Stimulated activated CD8-positive, alpha-beta memory T cell treated with anti-CD3 and anti-CD28 coated beads, Interleukin-12 subunit alpha, Interleukin-12 subunit beta, amount 100 ng/mL, for 4 hours (primary cell): ENCODE measurements around the gene RUBCNL.
"Not testable (repeated sequence)": the region's sequence is repeated elsewhere in the genome, so short reads cannot be mapped to it uniquely, and the experiment has no call there.

Source experiments
- DNase-seq: peaks from one replicate; pipeline ENCODE4 v3.0.0-alpha.2; 2020; ENCODE audit warnings: low read depth

Gene RUBCNL, protein sequence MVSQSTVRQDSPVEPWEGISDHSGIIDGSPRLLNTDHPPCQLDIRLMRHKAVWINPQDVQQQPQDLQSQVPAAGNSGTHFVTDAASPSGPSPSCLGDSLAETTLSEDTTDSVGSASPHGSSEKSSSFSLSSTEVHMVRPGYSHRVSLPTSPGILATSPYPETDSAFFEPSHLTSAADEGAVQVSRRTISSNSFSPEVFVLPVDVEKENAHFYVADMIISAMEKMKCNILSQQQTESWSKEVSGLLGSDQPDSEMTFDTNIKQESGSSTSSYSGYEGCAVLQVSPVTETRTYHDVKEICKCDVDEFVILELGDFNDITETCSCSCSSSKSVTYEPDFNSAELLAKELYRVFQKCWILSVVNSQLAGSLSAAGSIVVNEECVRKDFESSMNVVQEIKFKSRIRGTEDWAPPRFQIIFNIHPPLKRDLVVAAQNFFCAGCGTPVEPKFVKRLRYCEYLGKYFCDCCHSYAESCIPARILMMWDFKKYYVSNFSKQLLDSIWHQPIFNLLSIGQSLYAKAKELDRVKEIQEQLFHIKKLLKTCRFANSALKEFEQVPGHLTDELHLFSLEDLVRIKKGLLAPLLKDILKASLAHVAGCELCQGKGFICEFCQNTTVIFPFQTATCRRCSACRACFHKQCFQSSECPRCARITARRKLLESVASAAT

DNA sequence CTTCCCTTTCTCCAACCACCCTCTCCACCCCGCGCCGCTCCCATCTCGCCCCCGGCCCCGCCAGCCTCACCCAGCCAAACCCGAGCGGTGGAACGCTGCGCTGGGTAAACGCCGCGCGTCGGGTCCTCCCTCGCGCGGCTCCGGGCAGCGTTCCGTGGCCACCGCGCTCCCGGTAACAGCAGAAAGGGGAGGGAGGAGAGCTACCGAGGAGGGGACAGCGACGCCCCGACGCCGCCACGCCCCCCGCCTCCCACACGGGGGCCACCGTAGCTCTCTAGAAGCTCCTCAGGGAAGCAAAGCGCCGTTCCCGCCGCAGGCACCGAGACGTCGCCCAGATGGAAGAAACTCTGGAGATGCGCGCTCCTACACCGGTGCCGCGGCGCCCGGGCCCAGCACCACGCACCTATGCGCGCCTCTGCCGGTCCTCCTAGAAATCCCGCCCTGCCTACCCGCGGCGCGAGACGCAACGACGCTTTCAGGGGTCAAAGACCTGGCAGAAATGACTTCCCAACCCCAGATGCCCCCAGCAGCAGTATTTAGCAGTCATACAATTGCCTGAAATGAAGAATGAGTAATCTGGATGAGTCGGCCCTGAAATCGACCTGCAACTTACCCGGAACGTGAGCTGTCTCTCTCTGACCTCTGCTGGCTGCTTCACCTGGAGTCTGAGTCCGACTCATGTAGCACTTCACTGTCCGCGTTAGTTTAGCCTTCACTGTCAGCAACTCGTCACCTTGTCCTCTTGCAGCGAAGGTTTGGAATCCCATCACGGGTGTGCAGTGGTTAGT, at the start of gene RUBCNL:
Gene RUBCNL, minus strand, starts transcription at position 189 of the 788 bp plus-strand sequence. CDS start 14,777 bp downstream, outside the sequence.
- DNase-seq, result no peak

DNA sequence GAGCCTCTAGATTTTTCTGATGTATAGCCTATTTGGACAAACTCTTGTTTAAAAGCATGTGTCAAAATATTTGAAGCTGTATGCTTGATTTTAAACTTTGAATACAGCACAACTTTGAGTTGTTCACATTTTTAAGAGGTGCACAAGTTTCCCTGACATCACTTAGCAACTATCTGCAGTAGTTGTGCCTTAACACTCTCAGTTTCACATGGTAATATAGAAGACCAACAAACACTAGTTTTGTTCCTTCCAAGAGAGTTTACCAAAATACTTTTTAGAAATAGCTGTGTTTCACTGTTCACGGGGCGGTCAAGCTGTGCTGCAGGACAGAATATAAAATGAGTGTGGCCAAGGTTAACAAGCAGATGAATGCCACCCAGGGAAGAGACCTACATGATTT, 42.5 kb upstream of the RUBCNL start:
- not testable (repeated sequence) for DNase-seq

DNA sequence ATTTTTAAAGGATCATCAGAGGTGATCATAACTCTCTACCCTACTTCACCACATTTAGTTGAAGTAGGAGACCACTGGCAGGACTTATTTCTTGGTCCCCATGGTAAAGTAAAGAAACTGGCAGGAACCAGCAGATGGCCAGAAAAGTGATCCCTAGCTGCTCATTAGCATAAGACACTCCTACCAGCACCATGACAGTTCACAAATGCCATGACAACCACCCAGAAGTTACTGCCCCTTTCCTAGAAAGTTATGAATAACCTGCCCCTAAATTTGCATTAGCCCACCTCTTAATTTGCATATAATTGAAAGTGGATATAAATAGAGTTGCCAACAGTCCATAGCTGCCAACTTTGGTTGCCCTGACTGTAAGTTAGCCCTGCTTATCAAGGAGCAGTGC, 18.4 kb upstream of the RUBCNL start:
- no peak for DNase-seq

DNA sequence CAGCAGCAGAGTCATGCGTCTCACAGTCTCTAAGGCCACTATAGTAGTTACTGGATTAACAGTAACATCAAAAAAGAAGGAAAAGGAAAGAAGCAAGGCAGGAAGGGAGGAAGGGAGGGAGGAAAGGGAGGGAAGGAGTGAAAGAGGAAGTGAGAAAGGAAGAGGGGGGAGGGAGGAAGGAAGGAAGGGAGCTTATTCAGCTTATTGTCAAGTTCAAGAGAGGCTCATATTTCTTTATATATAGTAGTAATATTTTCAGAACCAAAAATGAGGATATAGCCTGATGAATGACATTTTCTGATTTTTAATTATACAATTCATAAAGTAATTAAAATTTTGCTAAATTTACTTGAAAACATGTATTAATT, 17.7 kb upstream of the RUBCNL start:
- DNase-seq, result no peak

DNA sequence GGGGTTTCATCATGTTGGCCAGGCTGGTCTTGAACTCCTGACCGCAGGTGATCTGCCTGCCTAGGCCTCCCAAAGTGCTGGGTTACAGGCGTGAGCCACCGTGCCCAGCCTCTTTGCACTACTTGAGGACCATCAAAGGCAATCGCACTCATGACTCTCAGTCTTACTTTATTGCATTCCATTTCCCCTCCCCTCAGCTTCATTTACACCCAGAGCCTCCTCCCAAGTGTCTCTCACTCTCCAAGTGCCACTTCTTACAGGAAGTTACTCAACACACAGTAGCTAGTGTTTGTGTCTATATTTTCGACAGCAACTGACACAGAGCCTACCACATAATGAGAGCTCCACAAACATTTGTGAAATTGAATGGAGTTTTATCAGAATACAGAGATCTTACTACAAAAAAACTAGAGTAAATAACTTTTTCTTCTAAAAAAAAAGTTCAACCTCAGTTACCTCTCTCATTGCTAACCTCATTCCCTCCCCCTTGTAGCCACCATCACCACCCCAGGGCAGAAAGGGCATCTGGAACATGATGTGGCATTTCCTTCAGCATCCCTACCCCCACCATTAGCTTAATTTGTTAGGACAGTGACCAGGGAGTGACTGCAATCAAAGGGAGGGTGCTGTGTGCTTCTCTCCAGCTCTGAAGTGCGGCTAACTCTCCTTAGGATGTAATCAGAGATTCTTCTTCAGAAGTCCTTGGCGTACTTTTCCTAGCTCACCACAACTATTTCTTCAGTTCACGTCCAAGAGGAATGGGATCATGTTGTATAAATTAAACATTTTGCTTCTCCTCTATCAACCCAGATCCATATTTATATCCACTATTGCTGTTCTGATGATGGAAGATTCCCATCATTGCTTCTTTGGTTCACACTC, 17.0 kb upstream of the RUBCNL start:
- DNase-seq, result no peak

DNA sequence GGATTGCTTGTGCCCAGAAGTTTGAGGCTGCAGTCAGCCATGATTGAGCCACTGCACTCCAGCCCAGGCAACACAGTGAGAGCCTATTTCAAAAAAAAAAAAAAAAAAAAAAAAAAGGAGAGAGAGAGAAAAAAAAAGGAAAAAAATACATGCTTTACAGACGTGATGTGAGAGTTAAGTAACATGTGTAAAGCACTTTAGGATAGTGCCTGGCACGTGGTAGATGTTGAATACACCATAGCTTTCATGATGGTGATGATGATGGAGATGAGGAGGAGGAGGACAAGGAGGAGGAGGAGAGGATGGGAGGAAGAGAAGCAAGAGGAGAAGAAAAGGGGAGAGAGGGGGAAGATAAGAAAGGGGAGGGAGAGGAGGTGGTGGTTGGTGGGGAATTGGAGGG, 15.1 kb upstream of the RUBCNL start:
- no peak for DNase-seq

DNA sequence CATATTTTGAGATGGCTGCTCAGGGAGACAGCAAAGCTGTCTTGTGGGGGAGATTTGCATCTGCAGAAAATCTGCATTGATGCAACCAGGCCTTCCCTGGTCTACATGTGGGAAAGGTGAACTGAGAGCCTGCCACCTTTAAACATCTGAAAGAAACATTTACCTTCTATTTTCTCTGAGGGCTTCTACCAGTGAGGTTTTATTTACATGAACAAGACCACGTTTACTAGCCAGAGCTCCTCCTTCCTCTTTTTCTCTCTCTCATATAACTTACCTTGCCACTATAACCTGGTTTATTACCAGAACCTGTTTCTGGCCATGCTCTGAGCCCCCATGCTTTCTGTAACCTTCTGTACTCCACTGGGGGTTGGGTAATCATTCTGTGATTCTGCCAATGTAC, 14.4 kb upstream of the RUBCNL start:
- DNase-seq, result no peak

DNA sequence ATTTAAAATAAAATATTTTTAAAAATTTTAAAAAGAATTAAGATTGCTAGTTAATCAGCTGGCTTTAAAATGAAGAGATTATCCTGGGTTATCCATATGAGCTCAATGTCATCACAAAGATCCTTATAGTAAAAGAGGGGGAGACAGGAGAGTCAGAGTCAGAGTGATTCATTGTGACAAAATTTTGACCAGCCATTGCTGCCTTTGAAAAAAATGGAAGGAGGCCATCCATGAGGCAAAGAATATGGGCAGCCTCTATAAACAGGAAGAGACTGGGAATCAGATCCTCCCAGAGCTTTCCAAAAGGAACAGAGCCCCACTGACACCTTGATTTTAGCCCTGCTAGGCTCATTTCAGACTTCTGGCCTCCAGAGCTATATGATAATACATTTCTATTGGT, 9.3 kb upstream of the RUBCNL start:
- no peak for DNase-seq

DNA sequence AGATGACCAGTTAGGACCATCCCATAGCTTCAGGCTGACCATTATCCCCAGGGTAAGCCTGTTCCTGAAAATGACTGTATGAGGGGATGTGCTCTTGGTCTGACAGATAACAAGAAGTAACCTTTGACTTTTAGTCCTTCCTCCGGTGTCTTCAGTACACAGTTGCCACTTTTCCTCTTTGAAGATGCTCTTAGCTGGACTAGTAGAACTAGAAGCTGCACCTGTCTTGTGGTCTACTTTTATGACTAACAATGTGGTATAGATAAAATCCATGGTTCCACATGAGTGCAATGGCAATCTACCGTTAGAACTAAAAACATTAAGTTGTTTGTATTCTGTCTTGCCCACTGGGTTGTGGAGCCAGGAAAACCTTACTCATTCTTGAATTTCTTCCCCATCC, 5.9 kb upstream of the RUBCNL start:
- no peak for DNase-seq

DNA sequence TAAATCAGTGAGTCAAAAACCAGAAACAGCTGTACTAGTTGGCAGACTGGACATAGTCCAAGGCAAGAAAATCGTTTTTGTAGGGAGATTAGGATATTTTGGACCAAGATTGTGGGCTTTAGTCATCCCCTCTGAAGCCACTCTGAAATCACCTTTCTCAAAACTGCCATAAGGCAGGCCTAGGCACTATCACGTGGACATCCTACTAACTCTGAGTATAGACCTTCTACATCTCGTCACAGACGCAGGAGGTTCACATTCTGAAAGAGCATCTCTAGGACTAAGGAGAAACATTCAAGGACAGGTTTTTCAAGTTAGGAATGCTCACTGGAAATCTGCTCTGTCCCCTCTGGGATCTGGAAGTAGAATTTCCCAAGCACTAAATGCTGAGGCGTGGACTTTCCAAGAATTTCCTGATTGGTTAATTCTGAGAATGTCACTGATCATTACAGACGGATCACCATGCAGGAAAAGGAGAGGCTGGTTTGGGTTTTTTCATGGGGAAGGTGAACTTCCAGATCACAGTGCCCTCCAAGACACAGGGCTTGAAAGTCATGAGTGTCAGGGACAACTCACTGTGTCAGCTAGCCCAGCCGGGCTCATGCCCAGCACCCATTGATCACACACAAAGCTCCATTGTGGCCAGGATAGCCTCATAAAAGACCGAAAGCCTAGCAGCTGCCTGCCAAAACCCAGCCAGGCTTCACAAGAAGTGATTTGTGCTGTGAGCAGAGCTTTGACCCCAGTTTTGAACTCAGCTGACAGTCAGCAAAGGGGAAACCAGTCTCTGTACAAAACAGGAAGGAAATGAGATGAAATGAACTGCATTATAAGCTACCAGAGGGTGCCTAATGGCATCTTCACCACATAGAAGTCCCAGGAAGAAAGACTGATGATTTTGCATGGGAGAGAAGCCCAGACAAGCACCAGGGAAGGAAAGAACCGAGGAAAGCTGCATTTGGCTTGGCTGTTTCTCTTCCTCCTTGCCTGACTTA, 2.7 kb upstream of the RUBCNL start:
- no peak for DNase-seq

DNA sequence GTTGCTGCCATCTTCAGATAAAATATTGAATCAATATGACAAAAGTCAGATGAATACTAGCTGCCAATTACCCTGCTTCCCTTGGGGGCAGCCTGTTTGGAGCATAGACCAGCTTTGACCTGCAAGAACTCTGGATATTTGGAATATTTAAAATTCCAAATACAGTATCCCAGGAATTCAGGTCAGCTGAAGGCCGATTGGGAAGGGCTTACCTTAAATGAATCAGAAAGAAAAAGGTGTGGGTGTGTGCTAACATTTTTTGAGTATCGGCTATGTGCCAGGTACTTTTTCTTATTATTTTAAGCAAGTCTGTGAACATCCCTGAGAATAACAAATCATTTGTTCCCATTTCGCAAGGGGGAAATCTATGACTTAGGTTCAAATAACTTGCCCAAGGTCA, 1.8 kb upstream of the RUBCNL start:
- DNase-seq, result no peak

DNA sequence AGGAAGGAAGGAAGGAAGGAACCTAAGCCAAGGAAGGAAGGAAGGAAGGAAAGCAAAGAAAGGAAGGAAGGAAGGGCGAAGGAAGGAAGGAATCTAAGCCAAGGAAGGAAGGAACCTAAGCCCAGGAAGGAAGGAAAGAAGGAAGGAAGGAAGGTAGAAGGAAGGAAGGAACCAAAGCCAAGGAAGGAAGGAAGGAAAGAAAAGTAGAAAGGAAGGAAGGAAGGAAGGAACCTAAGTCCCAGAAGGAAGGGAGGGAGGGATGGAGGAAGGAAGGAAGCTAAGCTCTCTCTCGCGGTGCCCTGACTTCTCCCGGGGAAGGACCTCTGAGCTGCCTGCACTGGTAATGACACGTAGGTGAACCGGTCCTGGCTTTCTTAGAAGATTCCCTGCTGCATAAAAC, 1.3 kb upstream of the RUBCNL start:
- DNase-seq, result no peak

DNA sequence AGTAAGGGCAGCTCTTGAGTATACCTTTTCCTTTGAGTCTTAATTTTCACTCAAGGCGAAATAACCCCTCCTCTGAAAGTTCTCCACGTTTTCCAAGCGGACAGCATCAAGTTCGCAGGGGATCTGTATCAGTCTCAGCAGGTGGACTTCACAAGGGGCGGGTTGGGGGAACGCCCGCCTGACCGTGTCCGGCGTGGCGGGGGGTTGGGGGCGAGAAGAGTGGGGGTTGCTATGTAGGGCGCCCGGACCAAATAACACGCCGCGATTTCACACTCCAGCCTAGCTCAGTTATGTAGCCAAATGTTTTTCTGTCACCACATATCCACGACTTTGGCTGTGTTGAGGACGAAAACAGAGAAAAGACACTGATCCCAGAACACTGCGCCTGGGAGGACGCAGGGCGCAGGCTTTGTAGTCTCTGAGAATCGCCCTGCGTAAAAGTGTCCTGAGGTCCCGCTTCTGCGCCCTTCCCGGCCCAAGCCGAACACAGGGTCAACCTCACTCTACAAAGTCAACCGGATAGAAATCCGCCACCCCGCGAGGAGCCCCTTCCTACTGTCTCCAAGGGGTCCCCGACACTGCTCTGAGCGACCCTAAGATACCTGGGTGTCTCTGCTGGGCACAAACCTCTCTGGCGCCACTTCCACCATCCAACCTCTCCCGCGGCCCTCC, 524 bp downstream of the RUBCNL start:
- no peak for DNase-seq

DNA sequence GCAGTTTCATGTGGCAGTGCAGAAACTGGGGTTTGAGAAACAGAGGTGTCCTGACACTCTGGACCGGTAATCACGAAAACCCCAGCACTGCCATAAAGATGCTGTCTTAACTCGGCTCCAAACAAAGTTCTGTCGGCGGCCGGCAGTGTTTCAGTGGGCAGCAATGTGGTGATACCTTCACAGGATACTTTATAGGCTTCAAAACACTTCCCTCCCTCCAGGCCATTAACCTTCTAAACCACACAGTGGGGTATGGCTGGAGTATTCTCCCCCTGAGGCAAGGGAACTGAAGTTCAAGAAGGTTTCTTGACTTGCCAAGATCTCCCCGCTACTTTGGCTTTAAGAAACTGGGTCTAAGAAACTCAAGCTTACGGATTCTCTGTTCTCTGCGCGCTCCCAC, 1.1 kb downstream of the RUBCNL start:
- no peak for DNase-seq

DNA sequence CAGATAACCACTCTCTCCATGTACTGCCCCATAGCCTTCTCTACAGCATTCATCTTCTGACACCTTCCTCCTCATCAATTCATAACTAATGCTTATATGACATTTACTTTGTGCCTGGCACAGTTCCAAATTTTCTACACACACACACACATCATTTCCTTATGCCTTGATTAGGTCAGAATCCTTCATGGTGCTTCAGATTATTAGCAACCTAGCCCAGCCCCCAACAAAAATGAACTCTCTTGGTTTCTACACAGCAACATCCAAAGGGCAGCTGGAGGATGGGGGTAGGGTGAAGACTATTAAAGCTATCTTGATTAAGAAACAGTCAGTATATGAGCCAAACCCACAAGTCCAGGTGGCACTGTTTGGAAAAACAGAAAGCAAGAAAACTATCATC, 3.7 kb downstream of the RUBCNL start:
- no peak for DNase-seq

DNA sequence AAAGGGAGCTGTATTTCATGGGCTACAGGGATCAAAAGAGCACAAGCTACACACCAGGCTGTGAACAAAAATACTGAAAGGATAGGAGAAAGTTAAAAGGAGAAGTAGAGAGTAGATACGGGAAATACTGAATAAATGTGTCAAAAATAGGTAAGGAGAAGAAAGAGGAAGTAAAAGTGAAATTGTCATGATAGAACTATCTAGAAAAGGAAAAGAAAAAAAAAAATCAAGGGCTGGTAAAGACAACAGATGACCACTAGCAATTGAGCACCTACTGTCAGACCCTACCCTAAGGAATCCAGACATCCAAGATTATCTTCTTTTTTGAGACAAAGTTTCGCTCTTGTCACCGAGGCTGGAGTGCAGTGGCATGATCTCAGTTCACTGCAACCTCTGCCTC, 4.8 kb downstream of the RUBCNL start:
- no peak for DNase-seq

DNA sequence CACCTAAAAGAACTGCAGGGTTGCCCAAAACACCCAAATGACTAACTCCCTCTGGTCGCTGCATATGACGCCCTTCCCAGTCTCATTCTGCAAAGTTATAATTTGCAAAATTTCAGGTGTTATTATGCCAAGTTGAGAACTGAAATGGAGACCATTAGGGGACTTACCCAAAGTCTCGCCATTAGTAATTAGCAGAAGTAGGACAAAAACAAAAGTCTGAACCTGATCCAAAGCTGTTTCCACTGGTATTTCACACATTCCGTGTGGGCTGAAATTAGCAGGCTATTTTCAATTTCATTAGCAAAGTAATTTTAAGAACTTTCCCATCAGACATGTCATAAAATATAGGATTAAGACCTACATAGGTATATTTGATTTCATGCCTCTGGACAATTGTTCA, 6.8 kb downstream of the RUBCNL start:
- DNase-seq, result no peak

DNA sequence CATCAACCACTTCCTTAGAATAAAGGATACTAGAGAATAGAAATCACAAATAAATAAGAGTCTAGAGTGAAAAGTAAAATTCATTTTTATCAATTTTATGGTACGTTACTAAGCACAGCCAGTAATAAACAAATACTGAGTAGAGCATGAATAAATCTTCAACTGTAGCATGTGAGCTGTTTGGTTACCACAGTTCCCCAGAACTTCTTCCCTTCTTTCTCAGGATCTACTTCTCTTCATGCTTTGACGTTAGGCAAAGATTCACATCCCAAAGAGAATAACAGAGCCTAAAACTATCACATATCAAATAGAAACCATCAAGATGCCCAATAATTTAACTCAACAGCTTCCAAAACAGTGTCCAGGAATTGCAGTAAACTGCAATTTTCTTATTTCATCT, 7.4 kb downstream of the RUBCNL start:
- DNase-seq, result no peak

DNA sequence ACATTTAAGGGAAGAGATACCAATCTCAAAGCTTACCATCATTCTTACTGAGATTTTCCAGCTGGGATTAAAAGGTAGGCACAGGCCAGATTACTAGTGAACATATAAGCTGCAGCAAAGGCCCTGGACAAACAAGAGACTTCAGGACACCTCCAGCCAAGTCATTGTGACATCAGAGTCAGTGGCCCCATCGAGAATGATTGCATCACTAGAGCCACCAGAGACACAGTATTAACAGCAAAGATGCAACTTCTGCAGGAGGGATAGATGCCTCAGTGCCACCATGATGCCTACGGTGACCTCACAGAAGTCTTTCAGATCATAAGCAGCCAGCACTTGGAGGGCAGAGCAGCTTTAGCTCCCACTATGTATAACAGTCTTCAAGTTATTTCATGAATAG, 8.6 kb downstream of the RUBCNL start:
- DNase-seq, result no peak

DNA sequence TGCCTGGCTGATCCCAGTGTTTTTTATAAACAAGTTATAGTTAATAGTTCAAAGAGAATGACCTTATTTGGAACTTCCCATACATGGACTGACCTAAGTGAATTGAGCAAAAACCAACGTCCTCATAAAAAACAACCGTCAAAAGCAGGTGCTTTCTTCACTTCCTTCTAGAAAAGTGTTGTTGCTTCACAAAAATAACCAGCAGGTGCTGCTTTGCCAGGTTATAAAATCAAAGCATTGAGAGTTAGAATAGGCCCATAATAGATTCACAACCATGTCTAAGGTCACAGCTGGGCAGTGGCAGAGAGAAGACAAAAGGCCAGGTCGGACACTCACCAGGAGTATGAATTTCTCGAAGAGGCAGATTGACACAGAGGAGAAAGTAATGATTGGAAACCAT, 9.5 kb downstream of the RUBCNL start:
- no peak for DNase-seq
